Osteoblast (primary cell): ENCODE results near the gene APOE. TPM values are rescaled to one million over a fixed set of nuclear protein-coding genes. Genes with fewer than 3 reads are reported as not detected.
"Not testable (repeated sequence)": the region's sequence is repeated elsewhere in the genome, so short reads cannot be mapped to it uniquely, and the experiment has no call there.

ENCODE experiments used
- DNase-seq: peaks from one replicate; pipeline ENCODE4 v3.0.0; 2011; ENCODE audit warnings: low spot score, mixed read lengths; ENCODE audit not compliant: insufficient read length; ENCODE audit errors: missing footprints
- H2AFZ ChIP-seq: 2 replicates; pipeline ENCODE4 v1.6.0; 2011; ENCODE audit warnings: mild to moderate bottlenecking, low read length
- H3K27ac ChIP-seq: 2 replicates; pipeline ENCODE4 v1.5.1; 2011; ENCODE audit warnings: mild to moderate bottlenecking, low read depth, low read length, moderate library complexity
- H3K27me3 ChIP-seq: 2 replicates; pipeline ENCODE4 v1.6.0; 2012; ENCODE audit warnings: mild to moderate bottlenecking, control low read depth, inconsistent platforms, low read length, moderate library complexity; ENCODE audit not compliant: insufficient read depth
- H3K36me3 ChIP-seq: 2 replicates; pipeline ENCODE4 v1.5.1; 2011; ENCODE audit warnings: mild to moderate bottlenecking, low read length, control low read depth, moderate library complexity; ENCODE audit not compliant: insufficient read depth
- H3K4me1 ChIP-seq: 2 replicates; pipeline ENCODE4 v1.5.1; 2011; ENCODE audit warnings: mild to moderate bottlenecking, low read length, control low read depth, moderate library complexity; ENCODE audit not compliant: insufficient read depth
- H3K4me2 ChIP-seq: 2 replicates; pipeline ENCODE4 v1.6.0; 2011; ENCODE audit warnings: mild to moderate bottlenecking, low read length; ENCODE audit not compliant: insufficient read depth
- H3K4me3 ChIP-seq: fragments of 200-600 bp; sonication (generic); 3 replicates; pipeline ENCODE4 v1.5.1; 2012; ENCODE audit warnings: mild to moderate bottlenecking, low read length, inconsistent platforms; ENCODE audit not compliant: insufficient read depth
- H3K79me2 ChIP-seq: 2 replicates; pipeline ENCODE4 v1.6.0; 2012; ENCODE audit warnings: mild to moderate bottlenecking, low read length, control low read depth, inconsistent platforms; ENCODE audit not compliant: insufficient read depth
- H3K9me3 ChIP-seq: 2 replicates; pipeline ENCODE4 v1.5.1; 2011; ENCODE audit warnings: low read depth, low read length, control low read depth
- H4K20me1 ChIP-seq: 2 replicates; pipeline ENCODE4 v1.6.0; 2012; ENCODE audit warnings: mild to moderate bottlenecking, low read length, control low read depth; ENCODE audit not compliant: insufficient read depth
- total RNA-seq: library from RNA; depleted of rRNA; stranded (reverse); fragments of >200 nt; gene quantifications from 2 replicates; pipeline ENCODE4 v1.2.3, GENCODE V29; 2012
- TF ChIP-seq, protein P1 (sequence below): IDR thresholded peaks from 2 replicates; pipeline ENCODE4 v1.5.1; 2011; ENCODE audit warnings: mild to moderate bottlenecking, low read depth, low read length, moderate library complexity; ENCODE audit errors: extremely low read depth

Gene APOE
- total RNA-seq, 1 donor, result 44.5 TPM

DNA sequence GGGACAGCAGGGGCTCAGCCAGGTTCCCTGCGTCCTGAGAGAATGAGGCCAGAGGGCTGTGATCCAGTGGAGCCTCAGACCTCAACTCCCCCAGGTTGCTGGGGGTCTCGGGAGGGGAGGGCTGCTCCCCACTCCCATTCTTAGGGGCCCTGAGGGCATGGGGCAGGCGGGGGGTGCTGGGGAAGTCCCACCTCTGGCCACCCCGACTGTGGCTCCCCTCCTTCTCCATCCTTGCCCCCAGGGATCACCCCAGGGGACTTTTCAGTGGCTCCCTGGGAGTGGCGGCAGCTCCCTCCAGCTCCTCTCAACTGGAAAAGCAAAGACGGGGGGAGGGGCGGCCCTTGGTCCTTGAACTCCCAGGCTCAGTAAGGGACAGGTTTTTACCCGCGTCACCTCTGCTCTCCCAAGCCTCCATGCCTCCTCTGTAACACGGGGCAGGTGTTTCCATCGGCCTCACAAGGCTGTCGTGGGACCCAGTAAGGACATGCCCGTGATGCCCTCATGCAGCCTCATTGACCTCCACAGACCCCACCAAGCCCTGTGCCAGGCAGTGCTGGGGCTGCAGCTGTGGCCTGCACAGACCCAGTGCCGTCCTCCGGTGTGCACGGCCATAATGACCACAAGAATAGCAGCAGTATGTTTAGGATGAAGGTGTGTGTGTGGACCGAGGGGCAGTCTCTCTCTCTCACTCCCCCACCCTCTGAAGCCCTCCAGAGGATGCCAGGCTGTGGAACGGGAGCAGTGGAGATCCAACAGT lies 26.1 kb upstream of the APOE start:
- peak; percentile 30 for DNase-seq
- TF ChIP-seq, protein P1, sequence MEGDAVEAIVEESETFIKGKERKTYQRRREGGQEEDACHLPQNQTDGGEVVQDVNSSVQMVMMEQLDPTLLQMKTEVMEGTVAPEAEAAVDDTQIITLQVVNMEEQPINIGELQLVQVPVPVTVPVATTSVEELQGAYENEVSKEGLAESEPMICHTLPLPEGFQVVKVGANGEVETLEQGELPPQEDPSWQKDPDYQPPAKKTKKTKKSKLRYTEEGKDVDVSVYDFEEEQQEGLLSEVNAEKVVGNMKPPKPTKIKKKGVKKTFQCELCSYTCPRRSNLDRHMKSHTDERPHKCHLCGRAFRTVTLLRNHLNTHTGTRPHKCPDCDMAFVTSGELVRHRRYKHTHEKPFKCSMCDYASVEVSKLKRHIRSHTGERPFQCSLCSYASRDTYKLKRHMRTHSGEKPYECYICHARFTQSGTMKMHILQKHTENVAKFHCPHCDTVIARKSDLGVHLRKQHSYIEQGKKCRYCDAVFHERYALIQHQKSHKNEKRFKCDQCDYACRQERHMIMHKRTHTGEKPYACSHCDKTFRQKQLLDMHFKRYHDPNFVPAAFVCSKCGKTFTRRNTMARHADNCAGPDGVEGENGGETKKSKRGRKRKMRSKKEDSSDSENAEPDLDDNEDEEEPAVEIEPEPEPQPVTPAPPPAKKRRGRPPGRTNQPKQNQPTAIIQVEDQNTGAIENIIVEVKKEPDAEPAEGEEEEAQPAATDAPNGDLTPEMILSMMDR, result no peak
- H3K36me3 ChIP-seq, result peaks cover 35% of the 10 kb centered on the region
- no peak overlapping the region for H3K4me2 ChIP-seq
- no peak overlapping the region for H2AFZ ChIP-seq
- H3K27me3 ChIP-seq, result no peaks in the 10 kb centered on the region
- no peaks in the 10 kb centered on the region for H3K79me2 ChIP-seq
- H3K27ac ChIP-seq, result no peak overlapping the region
- H3K4me1 ChIP-seq, result peaks cover 8% of the 10 kb centered on the region
- H4K20me1 ChIP-seq, result no peaks in the 10 kb centered on the region
- no peaks in the 10 kb centered on the region for H3K9me3 ChIP-seq
- no peak overlapping the region for H3K4me3 ChIP-seq

DNA sequence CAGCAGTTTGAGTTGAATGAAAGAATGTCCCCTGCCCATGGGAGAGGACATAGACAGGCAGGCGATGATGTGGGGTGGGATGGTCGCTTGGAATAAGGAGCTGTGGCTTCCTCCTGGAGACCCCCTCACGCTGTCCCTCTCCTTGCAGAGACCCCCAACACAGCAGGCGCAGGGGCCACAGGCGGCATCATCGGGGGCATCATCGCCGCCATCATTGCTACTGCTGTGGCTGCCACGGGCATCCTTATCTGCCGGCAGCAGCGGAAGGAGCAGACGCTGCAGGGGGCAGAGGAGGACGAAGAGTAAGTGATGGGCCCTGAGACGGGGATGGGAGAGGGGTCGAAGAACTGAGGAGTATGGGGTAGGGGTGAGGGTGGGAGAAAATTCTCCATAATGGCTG lies 23.5 kb upstream of the APOE start:
- no peaks in the 10 kb centered on the region for H3K4me1 ChIP-seq
- no peaks in the 10 kb centered on the region for H3K79me2 ChIP-seq
- H3K4me3 ChIP-seq, result no peak overlapping the region
- H3K4me2 ChIP-seq, result no peak overlapping the region
- no peaks in the 10 kb centered on the region for H3K9me3 ChIP-seq
- H2AFZ ChIP-seq, result no peak overlapping the region
- no peaks in the 10 kb centered on the region for H3K27me3 ChIP-seq
- DNase-seq, result no peak
- TF ChIP-seq, protein P1, result no peak
- peaks cover 24% of the 10 kb centered on the region for H3K36me3 ChIP-seq
- H4K20me1 ChIP-seq, result no peaks in the 10 kb centered on the region
- H3K27ac ChIP-seq, result no peak overlapping the region

DNA sequence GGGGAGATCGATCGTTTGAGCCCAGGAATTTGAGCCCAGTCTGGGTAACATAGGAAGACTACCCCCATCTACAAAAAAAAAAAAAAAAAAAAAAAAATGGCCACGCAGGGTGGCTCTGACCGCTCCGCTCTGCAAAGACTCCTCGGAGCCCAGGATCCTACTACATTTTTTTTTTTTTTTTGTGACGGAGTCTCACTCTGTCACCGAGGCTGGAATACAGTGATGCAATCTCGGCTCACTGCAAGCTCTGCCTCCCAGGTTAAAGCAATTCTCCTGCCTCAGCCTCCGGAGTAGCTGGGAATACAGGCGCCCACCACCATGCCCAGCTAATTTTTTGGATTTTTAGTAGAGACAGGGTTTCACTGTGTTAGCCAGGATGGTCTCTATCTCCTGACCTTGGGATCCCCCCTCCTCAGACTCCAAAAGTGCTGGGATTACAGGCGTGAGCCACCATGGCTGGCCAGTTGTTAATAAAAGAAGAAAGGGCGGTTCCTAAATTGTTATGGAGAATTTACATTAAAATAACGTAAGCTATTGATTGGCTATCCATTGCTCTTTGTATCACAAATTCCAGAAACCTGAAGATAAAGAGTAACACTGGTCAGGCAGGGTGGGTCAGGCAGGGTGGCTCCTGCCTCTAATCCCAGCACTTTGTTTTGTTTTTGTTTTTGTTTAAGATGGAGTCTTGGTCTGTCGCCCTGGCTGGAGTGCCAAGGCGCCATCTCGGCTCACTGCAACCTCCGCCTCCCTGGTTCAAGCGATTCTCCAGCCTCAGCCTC lies 22.8 kb upstream of the APOE start:
- H2AFZ ChIP-seq, H3K4me2 ChIP-seq, DNase-seq, H3K79me2 ChIP-seq, H4K20me1 ChIP-seq, H3K27me3 ChIP-seq, H3K4me1 ChIP-seq, H3K4me3 ChIP-seq, H3K9me3 ChIP-seq, H3K27ac ChIP-seq: not testable (repeated sequence)
- peaks cover 23% of the 10 kb centered on the region for H3K36me3 ChIP-seq

DNA sequence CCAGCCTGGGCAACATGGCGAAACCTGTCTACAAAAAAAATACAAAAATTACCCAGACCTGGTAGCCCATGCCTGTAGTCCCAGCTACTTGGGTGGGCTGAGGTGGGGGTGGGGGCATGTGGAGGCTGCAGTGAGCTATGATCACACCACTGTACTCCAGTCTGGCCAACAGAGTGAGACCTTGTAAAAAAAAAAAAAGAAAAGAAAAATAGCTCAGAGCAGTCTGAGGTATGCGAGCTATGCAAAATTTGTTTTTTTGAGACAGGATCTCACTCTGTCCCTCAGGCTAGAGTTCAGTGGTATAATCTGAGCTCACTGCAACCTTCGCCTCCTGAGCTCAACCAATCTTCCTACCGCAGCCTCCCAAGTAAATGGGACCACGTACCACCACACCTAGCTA lies 21.7 kb upstream of the APOE start:
- no peak for DNase-seq
- TF ChIP-seq, protein P1, result no peak
- Histone ChIP-seq H3K27ac (no peak overlapping the region), H3K4me3 (no peak overlapping the region), H3K9me3 (no peaks in the 10 kb centered on the region), H3K4me2 (no peak overlapping the region), H3K79me2 (no peaks in the 10 kb centered on the region), H4K20me1 (no peaks in the 10 kb centered on the region), H3K36me3 (peaks cover 30% of the 10 kb centered on the region), H3K4me1 (no peaks in the 10 kb centered on the region), H2AFZ (no peak overlapping the region), H3K27me3 (no peaks in the 10 kb centered on the region)
